NT2/D1 (cell line): ENCODE measurements around the gene CTXND2.

Source experiments
- SUZ12 ChIP-seq: IDR thresholded peaks from 2 replicates; pipeline ENCODE4 v1.6.1; 2011; ENCODE audit not compliant: insufficient read length, insufficient read depth; ENCODE audit errors: extremely low read depth
- YY1 ChIP-seq: IDR thresholded peaks from 2 replicates; pipeline ENCODE4 v1.6.1; 2011; ENCODE audit not compliant: insufficient read length, insufficient read depth

GRCh38 chr1:150902346-150902745 is 15.4 kb downstream of the CTXND2 start:
- no peak for TF ChIP-seq YY1
- no peak for TF ChIP-seq SUZ12
